Fibroblast of peridontal ligament (primary cell): ENCODE data around the gene MFSD6.
"Not testable (repeated sequence)": the region's sequence is repeated elsewhere in the genome, so short reads cannot be mapped to it uniquely, and the experiment has no call there.

Source experiments
- DNase-seq: peaks from one replicate; pipeline ENCODE4 v3.0.0-alpha.2; 2010; ENCODE audit errors: extremely low read depth

The MFSD6 gene

GRCh38 chr2:190405070-190405469 is 3.1 kb upstream of the MFSD6 start:
- no peak for DNase-seq

GRCh38 chr2:190405995-190406394 is 2.2 kb upstream of the MFSD6 start:
- no peak for DNase-seq

GRCh38 chr2:190406805-190407204 is 1.4 kb upstream of the MFSD6 start:
- no peak for DNase-seq

- no peak for DNase-seq
These were observed 901 bp upstream of the MFSD6 start for GRCh38 chr2:190407246-190407661.

GRCh38 chr2:190408538-190409271 is 550 bp downstream of the MFSD6 start:
- no peak for DNase-seq

DNA sequence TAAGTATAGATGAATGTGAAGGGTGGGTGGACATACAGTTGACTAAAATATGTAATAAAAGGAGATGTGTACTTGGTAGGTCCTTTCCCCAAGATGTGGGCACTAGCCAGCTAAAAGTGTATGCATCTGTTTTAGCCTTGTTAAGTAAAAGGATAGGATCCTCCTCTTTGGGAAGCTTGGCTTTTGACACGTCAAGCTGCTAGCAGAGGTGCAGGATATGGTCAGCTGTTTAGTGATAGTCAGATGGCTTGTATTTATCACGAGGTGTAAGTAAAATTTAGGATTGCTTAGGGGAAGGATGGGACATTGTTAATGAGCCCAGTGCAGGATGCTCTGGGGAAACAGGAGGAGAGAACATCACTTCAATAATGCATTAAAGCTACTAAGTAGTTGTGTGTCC is 1.5 kb downstream of the MFSD6 start:
- no peak for DNase-seq

GRCh38 chr2:190410166-190410565 is 2.0 kb downstream of the MFSD6 start:
- no peak for DNase-seq

DNA sequence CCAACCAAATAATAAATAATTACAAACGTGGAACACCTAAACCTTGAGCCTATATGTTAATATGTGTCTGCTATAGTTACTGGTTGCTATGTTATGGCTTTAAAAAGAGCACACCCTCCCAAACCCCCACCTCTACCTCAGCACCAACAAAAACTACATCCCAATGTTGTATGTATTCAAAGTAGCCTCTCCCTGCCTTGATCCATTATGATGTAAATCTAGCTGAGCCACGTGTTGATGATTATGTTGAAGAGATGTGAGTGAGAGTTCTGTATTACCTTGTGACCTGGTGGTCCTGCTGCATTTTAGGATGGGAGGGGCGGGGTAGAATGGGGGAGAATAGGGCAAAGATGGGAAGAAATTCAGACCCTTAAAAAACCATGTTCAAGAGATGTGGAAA is 4.8 kb downstream of the MFSD6 start:
- no peak for DNase-seq

- DNase-seq: no peak
These were observed 5.3 kb downstream of the MFSD6 start for GRCh38 chr2:190413421-190413820.

DNA sequence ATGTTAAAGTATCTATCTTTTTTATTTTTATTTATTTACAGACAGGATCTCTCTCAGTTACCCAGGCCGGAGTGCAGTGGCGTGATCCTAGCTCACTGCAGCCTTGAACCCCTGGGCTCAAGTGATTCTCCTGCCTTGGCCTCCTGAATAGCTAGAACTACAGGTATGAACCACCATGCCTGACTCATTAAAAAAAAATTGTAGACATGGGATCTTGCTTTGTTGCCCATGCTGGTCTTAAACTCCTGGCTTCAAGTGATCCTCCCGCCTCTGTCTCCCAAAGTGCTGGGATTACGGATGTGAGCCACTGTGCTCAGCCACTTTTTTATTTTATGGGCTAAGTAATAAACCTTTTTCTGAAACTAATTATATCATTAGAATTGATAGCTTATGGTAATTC is 7.1 kb downstream of the MFSD6 start:
- DNase-seq: no peak

GRCh38 chr2:190415794-190416775 is 7.9 kb downstream of the MFSD6 start:
- peak; percentile 34 for DNase-seq

- no peak for DNase-seq
These were observed 9.1 kb downstream of the MFSD6 start for GRCh38 chr2:190417045-190417842.

- no peak for DNase-seq
These were observed 10.6 kb downstream of the MFSD6 start for GRCh38 chr2:190418727-190419126.

DNA sequence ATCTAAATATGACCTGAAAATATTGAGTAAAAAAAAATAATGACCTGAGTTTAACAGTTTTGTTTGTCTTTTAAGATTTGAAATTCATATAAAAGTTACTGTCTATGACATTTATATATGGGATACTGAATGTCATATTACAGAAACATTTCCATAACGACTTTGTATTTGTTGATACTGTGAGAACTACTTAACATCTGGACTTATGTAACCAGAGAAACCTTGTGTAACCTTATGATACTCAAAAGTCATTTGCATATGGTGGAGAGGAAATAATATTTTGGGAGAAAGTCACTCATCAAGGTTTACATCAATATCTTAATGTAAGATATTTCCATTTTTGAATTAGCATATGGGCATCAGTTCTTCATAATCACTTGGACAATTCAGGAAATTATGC is 12.6 kb downstream of the MFSD6 start:
- no peak for DNase-seq

GRCh38 chr2:190425221-190425866 is 17.2 kb downstream of the MFSD6 start:
- DNase-seq: no peak

GRCh38 chr2:190425883-190426658 is 17.9 kb downstream of the MFSD6 start:
- no peak for DNase-seq

DNA sequence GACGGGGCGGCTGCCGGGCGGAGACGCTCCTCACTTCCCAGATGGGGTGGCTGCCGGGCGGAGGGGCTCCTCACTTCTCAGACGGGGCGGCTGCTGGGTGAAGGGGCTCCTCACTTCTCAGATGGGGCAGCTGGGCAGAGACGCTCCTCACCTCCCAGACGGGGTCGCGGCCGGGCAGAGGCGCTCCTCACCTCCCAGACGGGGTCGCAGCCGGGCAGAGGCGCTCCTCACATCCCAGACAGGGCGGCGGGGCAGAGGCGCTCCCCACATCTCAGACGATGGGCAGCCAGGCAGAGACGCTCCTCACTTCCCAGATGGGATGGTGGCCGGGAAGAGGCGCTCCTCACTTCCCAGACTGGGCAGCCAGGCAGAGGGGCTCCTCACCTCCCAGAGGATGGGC is 22.7 kb downstream of the MFSD6 start:
- DNase-seq: not testable (repeated sequence)

DNA sequence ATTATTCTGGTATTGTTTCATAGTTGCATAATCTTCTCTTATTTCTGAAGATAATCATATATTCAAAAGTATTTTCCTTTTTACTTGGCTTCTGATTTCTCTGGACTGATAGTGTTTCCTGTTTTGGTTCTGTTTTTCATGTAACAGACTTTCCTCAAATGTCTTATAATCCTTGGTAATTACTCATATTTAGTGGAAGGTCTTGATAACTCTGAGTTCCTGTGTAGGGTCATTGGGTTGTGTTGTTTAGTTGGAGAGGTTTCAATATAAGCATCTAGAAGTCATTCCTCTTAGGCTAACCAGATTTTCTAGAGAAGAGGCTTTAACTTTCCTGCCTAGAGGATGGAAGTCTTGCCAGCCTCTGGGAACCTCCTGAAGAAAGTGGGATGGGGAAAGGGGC is 23.8 kb downstream of the MFSD6 start:
- no peak for DNase-seq

DNA sequence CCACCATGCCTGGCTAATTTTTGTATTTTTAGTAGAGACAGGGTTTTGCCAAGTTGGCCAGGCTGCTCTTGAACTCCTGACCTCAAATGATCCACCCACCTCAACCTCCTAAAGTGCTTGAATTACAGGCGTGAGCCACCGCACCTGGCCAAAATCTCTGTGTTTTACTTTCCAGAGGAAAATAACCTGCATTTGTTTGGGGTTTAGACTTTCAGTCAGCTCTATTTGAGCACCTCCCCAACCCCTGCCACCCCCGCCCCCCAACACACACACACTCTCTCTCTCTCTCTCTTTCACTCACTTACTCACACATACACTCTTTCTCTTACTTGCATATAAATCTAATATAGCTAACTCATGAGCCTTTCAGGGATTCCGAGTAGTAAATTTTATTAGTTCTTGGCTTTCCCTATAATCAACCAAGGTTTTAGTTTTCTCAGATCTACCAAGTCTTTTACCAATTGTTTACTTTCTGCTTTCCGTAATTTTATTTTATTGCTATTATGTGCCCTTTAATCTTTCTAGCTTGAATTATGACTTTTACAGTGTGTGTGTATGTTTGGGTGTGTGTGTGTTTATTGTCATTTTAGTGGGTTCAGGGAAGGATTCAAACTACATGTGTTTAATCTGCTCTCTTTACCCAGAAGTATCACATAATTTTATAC is 24.5 kb downstream of the MFSD6 start:
- no peak for DNase-seq

- no peak for DNase-seq
These were observed 27.0 kb downstream of the MFSD6 start for GRCh38 chr2:190435031-190435670.
